ENCODE data around the gene FNBP1L.

Gene FNBP1L

DNA sequence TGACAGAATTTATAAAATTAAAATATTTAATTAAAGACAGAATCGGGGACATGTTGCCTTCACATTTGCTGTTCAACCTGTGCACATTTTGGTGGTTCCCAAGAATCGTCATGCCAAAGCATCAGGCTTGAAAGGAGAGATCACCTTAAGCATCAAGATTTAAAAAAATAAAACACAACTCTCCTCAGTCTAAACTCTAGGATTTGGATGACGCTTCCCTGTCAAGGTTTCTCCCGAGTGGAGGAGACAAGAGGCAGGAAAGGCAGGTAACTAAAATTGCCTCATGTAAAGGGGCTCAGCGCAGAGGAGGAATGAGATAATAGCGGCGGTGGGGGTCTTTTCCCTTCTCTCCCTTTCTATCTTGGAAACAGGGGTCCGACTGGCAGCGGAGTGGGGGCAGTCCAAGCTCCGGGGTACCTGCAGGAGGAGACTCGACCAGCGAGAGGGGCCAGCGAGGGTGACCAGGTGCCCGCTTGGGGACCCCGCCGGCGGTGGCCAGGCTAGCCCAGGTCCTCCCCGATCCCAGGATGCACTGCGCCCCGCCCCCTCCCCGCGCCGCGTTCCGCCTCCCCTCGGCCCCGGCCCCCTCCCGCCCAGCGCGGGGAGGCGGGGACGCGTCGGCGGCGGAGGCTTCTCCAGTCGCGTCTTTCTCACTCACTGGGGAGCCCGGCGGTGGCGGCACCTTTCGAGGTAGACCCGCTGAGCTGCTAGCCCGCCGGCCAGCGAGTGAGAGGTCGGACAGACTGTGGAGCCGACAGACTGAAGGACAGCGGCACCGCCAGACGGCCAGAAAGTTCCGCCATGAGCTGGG, at the start of gene FNBP1L:
TSS of gene FNBP1L (plus strand) at position 638 of the 811 bp plus-strand sequence. CDS start at position 802, 164 bp downstream.
- peak; percentile 56 for DNase-seq

DNA sequence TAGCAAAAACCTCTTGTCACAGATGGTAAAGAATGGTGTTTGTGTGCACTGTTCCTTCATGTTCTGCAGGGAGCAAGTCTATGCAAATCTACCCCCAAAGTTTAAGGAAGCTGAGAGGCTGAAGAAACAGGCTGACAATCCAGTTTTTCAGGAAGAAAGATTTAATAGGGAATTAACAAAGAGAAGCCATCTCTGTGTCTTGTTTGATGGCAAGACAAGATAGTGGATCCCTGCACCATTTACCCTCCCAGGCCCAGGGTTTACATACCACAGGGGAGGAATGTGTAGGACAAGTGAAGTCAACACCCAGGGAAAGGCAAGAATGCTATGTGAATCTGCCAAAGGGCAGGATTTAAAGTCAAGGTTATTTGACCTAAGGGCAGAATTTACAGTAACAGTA, 48.1 kb upstream of the FNBP1L start:
- no peak for DNase-seq

DNA sequence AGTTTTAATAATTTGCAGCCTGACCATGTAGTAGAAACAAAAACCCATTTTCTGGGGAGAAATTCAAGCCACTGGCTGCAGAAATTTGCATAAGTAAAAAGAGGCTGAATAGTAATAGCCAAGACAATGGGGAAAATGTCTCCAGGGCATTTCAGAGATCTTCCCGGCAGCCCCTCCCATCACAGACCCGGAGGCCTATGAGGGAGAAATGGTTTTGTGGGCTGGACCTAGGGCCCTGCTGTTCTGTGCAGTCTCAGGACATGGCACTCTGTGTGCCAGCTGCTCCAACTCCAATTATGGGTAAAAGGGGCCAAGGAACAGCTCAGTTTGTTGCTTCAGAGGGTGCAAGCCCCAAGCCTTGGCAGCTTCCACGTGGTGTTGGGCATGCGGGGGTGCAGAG, 39.7 kb upstream of the FNBP1L start:
- DNase-seq: no peak

DNA sequence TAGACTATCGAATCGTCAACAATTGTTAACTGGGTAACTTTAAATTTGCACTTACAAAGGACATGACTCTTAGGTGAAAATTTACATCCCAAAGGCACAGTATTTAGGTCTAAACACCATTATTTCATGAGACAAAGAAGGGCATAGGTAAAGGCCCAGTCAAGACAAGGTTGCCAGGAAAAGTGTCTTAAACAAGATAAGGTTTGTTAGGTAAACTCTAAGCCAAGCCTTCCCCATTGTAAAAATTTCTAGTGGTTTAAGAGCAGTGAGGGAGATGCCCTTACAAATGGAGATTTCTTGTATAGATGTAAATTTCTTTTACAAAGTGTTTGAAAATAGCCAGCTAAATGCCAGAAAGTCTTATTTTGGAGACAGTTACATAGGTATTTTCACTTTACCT, 36.9 kb upstream of the FNBP1L start:
- DNase-seq: no peak

DNA sequence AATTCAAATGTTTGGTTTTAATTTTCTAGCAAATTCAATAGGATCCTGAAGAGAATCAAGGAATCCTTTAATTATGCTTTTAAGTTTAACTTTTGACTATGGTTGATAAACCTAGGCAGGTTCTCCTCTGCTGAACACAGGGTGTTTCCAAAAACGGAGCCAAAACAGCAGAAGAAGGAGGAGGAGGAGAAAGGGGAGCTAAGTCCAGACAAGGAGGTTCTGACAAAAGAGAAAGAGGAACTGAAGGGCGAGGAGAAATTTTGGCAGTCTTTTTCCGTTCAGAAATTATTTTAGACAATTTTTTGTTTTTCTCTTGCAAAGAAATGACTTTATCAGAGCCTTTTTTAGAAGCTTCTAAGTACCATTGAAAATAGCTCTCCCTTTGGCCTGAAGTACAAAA, 33.2 kb upstream of the FNBP1L start:
- no peak for DNase-seq

DNA sequence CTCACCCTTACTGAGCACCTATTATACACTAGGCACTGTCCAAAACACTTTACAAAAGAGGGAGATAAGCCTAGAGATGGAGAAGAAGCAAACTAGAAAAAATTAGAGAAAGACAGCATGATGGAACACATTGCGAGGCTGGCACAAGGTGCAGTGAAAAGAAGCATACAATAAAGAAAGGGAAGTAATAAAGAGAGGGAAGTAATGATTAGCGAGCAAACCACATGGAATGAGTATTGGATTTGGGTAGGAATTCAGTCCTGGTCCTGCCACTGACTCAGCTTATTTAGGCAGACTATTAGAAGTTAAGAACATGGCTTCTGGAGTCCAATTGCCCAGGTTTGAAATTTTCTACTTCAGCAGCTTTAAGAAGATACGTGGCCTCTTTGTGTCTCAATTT, 32.6 kb upstream of the FNBP1L start:
- DNase-seq: no peak

DNA sequence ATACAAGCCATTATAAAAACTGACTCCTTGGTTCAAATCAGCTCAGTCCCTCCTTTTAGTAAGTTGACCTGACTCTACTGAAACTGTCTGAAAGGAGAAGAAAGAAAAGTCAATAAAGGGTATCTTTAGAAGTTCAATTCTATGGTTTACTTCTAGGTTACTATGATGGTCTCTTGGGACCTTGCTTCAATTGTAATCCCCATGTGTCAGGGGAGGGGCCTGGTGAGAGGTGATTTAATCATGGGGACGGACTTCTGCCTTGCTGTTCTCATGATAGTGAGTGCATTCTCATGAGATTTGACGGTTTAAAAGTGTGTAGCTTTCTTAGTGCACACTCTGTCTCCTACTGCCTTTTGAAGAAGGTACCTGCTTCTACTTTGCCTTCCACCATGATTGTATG, 31.7 kb upstream of the FNBP1L start:
- DNase-seq: no peak

DNA sequence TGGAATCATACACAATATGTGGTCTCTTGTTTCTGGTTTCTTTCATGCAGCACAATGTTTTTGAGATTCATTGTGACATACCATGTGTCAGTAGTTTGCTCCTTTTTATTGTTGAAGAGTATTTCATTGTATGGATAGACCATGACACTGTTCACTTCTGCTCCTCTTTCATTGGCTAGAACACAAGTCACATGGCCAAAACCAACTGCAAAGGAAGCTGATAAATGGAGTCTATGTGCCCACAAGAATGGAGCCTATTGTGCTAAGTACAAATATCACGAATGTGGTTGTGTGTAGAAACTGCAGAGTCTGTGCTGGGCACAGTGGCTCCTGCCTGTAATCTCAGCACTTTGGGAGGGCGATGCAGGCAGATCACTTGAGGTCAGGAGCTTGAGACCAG, 28.6 kb upstream of the FNBP1L start:
- DNase-seq: no peak

DNA sequence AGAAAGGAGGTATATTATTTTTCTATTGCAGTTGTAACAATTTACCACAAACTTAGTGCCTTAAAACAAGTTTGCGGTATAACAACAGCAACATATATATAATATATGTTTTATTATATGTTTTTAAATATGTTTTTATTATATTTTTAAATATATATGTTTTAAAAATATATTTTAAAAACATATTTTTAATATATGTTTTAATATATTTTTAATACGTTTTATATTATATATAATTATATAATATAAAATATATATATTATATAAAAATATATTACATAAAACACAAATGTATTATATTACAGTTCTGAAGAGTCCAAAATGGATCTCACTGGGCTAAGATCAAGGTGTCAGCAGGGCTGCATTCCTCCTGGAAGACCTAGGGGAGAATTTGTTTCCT, 27.5 kb upstream of the FNBP1L start:
- DNase-seq: no peak

DNA sequence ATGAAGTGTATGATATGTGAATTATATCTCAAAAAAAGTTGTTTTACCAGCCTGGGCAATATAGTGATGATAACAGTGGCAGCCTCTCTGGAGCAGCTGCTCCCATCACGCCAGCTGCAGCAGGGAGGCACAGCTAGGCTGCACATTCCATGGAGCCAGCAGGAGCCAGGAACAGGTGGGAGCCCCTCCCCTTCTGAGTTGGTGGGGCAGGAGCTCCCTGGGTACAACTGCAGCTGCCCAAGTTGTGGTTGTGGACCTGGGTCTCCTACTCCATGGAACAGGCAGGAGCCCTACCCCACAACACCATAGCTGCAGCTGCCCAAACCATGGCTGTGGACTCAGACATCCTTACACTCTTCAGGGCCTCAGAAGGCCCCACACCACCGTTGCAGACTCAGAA, 21.7 kb upstream of the FNBP1L start:
- no peak for DNase-seq

DNA sequence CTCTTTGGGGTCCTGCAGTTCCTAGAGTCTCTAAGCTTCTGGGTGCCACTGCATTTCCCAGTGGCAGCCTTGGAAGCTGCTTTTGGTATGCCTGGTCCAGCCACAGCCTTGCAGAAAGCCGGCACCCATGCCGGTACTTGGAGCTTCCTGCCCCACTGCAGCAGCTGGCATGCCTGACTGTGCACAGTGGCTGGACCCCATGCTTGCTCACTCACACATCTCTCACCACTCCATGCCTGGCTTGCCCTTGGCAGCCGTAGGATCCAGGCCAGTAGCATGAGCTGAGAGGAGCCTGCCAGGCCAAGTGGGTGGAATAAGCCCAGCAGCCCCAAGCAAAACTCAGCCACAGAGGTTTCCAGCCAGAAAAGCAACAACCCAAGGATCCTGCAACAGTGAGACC, 20.3 kb upstream of the FNBP1L start:
- no peak for DNase-seq

DNA sequence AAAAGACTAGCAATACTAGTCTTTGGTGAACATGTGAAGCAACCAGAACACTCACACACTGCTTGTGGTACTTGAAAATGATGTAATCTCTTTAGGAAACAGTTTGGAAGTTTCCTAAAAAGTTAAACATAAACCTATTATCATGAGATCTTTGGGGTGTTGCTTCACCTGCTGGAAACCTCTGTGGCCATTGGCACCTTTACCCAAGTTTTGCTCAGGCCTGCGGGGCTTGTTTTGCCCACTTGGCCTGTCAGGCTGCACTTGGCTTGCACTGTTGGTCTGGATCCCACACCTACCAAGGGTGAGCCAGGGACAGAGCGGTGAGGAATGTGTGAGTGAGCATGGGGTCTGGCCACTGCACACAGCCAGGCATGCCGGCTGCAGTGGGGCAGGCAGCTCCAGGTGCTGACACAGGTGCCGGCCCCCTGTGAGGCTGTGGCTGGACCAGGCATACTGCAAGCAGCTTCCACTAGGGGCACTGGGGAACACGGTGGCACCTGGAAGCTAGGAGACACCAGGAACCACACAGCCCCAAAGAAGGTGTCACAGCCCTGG, 14.4 kb upstream of the FNBP1L start:
- no peak for DNase-seq

DNA sequence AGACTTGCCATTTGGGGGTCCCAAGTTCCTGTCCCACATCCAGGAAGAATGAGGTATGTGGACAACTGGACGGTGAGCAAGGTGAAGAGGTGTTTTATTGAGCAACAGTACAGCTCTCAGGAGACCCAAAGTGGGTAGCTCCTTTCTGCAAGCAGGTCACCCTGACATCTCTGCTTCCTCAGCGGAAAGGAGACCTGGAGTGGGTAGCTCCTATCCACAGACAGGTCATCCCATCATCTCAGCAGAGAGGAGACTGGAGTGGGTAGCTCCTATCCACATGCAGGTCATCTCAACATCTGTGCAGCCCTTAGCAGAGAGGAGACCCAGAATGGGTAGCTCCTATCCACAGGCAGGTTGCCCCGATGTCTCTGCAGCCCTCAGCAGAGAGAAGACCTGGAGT, 13.8 kb upstream of the FNBP1L start:
- DNase-seq: no peak

DNA sequence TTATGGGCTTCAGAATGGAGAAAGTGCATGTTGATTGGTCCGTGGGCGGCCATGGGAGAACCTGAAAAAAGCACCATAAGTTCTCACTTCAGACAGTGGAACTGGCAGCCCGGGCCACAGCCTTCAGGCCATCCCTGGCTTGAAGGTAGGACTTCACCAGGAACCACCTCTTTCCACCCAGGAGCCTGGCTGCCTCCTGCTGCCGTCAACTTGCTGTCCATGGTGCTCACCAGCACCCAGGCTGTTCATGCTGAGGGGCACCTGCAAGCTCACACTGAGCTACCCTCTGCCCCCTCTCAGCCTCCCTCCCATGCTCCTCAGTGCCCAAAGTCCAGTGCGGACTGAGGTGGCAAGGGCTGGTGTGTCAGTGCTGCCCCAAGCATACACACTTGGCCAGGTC, 12.9 kb upstream of the FNBP1L start:
- no peak for DNase-seq

DNA sequence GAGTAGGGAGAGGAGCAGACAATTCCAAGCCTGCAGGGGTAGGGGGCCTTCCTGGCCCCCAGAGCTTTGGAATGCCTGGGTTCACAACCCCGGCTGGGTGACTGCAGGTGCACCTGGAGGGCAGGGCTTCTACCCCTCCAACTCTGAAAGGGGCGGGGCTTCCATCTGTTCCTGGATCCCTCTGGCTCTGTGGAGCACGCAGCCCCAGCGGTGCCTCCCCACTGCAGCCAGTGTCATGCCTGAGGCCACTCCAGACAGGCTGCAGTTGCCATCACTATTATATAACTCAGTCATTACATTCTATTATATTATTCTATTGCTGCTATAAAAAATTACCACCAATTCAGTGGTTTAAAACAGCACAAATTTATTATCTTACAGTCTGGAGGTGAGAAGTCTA, 12.5 kb upstream of the FNBP1L start:
- DNase-seq: no peak

DNA sequence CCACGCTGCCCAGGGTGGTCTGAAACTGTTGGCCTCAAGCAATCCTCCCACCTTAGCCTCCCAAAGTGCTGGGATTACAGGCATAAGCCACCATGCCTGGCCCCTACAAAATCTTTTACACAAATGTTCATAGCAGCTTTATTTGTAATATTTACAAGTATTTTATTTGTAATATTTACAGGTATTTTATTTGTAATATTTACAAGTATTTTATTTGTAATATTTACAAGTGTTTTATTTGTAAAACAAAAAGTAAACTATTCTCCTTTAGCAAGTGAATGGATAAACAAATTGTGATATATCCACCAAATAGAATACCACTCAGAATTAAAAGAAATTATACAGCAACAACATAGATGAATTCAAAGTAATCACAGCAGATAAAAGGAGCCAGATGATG, 11.4 kb upstream of the FNBP1L start:
- DNase-seq: no peak

DNA sequence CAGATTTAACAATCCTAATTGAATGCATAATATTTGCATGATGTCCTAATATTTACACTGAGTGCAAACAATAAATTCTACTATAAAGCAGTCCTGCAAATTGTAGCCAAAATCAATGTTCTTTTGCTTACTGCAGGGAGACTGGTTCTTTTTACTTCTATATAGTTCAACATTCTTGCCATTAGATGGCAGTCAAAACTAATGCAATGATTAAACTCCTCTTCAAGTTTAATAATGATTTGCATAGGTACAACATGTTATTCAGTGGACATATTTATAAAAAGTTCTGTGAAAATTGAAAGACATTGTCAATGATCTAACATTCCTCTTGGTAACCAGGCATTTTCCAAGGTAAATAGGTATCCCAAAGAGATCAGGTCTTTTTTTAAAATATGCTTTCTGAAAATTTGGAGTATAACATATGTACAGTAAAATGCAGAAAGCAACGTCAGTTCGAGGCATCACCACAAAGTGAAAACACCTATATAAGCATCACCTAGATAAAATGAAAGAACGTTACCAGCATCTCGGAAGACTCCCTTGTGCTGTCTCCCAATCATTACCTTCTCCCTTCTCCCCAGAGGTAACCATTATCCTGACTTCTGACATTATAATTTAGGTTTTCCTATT, 9.8 kb upstream of the FNBP1L start:
- no peak for DNase-seq

DNA sequence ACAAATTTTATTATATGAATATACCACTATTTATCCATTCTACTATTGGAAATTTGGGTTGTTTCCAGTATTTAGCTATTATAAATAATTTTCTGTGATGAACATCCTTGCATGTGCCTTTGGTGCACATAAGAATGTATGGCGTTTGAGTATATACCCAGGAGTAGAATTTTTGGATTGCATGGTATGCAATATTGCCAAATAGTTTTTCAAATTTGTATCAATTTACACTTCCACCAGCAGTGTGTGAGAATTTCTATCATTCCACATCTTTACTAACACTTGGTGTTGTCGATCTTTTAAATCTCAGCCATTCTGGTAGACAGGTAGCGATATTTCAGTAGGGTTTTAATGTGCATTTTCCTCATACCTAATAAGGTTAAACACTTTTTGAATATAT, 9.2 kb upstream of the FNBP1L start:
- no peak for DNase-seq

DNA sequence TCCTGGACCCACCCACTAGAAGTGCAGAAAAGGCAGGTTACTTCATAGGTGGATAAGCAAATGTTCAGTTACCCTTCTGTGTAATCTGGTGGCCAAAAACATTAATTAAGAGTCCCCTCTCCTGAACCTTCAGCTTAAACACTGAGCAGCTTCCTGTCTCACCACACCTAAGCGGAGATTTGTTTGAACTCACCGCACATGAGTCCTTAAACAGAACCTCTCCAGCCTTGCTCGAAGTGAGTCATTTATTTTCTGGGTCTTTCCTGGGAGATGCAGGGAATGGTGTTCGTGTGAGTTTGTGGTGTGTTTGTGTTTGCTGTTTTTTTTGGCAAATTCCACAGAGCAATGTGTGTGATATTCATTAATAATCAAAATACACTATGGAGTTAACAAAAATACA, 7.6 kb upstream of the FNBP1L start:
- no peak for DNase-seq

DNA sequence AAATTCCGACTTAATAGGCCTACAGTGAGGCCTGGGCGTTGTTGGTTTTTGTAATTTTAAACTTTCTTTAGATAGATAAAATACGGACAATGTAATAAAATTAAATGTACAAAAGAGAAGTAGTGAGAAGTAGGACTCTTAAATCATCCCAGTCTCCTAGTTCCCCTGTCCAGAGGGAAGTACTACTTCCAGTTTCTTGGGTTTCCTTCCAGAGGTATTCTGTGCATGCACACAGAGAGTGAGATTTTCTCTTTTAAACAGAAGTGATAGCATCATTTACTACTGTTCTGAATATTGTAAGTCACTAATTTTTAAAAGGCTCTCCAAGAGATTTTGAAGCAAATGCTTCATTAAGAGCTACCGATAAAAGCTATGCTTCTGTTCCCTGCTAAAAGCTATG, 7.2 kb upstream of the FNBP1L start:
- no peak for DNase-seq

DNA sequence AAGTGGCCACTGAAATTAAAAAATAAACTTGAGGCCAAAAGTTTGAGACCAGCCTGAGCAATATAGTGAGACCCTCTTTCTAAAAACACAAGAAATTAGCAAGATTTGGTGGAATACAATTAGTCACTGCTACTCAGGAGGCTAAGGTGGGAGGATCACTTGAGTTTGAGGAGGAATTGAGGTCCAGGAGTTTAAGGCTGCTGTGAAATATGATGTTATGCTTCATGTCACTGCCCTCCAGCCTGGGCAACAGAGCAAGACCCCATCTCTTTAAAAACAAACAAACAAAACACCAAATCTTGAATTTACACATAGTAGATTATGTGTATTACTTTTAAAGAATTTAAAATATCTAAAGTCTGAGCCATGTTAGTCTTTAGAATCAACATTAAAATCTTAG, 6.3 kb upstream of the FNBP1L start:
- DNase-seq: no peak

DNA sequence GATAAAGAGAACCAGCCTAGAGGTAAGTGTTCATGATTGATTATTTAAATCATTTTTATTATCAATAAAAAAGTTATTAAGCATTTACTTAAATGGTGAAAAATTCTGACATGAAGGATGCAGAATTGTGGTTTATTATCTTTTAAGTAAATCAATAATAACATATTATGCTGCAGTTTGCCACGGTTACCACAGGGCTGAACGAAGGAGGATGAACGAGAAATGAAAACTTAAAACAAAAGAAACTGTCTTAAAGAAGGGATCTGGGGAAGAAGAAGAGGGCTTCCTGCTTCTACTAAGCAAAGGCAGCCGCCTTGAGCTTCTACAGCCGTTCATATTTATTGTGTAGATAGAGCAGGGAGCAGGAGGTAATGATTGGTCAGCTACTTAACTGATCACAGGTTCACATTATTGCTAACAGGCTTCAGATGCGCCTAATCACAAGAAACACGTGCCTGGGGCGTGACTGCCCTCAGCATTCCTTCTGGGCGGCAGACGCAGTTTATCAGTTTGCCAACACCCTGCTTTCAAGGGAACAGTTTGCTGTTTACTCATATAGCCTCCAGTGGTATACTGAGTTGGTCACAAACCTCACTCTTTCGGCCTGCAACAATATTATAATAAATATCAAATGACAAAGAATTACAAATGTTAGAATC, 5.8 kb upstream of the FNBP1L start:
- no peak for DNase-seq

DNA sequence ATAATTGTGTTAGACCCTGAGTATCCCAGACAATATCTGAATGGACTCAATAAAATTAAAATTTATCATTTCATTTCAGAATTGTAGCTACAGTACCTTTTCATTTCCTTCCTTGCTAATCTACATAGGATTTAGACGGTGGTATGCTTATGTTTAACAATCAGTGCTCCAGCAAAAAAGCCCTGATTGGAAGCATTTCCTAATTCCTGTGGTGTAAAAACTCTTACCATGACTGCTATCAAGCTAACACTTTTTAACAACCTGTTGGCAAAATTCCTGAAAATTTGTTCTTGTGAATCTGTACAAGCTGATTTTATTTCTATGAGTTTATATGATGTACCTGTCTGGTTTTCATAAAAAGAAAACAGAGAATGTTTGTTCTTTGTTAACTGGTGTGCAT, 5.2 kb upstream of the FNBP1L start:
- no peak for DNase-seq

DNA sequence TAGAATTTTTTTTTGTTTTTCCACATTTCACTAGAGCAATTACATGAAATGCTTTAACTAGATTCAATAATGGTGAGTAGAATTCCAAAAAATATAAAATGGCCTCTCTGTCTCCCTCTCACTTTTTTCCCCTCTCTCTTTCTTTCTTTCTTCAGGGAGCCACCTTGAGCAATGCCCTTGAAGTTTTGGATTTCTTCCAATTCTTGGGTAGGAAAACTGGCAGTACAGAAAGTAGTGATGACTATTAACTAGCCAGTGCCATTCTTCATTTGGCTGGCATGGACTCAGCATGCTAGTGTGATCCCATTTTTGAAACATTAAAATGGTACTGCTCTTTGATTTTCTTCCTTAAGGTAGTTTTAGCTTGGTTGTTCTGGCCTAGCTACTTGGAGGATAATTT, 4.5 kb upstream of the FNBP1L start:
- DNase-seq: no peak

Data from cortex of kidney (tissue), 1 donor.